Right lobe of liver (tissue), 6 donors: ENCODE measurements around the gene AKR7A2. TPM values are rescaled to one million over a fixed set of nuclear protein-coding genes. Genes with fewer than 3 reads are reported as not detected.

ENCODE experiments used
- ATAC-seq, 4 donors: fragments of 200-7000 bp; cut with Tn5 transposase; one replicate each; pipeline ENCODE4 v1.9.1; 2020; ENCODE audit warnings: mild to moderate bottlenecking in 4 of 4, moderate library complexity in 4 of 4
- DNase-seq, 3 donors: peaks; one replicate each; pipeline ENCODE4 v3.0.0-alpha.2; 2020
- H3K27ac ChIP-seq, 3 donors: fragments of 200-600 bp; one replicate each; pipeline ENCODE4 v1.8.0; 2022
- H3K27me3 ChIP-seq, 2 donors: fragments of 200-600 bp; one replicate each; pipeline ENCODE4 v1.8.0; 2022
- H3K36me3 ChIP-seq, 4 donors: fragments of 200-600 bp; sonication (generic) in 1 of 4; one replicate each; pipeline versions ENCODE4 v1.5.1 to v1.8.0; 2017 to 2022; ENCODE audit warnings: control low read depth in 1 of 4
- H3K4me1 ChIP-seq, 4 donors: fragments of 200-600 bp; sonication (generic) in 1 of 4; one replicate each; pipeline versions ENCODE4 v1.5.1 to v1.8.0; 2017 to 2022; ENCODE audit warnings: control low read depth in 1 of 4
- H3K4me3 ChIP-seq, 3 donors: fragments of 200-600 bp; one replicate each; pipeline ENCODE4 v1.8.0; 2022
- H3K9me3 ChIP-seq, 4 donors: fragments of 200-600 bp; sonication (generic) in 1 of 4; one replicate each; pipeline versions ENCODE4 v1.5.1 to v1.8.0; 2017 to 2022; ENCODE audit warnings: control low read depth in 1 of 4
- POLR2A ChIP-seq: fragments of 450-650 bp; IDR thresholded peaks from one replicate; pipeline ENCODE4 v1.6.1; 2017; ENCODE audit warnings: antibody characterized with exemption, mild to moderate bottlenecking
- WGBS: methylation state at CpG from one replicate; pipeline ENCODE4 v1.1.6; 2018; ENCODE audit warnings: low coverage, low lambda C conversion rate; ENCODE audit not compliant: insufficient coverage; ENCODE audit errors: missing lambda C conversion rate; 5-methylcytosine and 5-hydroxymethylcytosine counted together
- intact Hi-C, 2 donors: fragments of 100-400 bp; cut with DNase I; formaldehyde crosslinking; loops; one replicate each; pipeline versions ENCODE4 v1.11.2 to v1.14.1; 2022
- total RNA-seq, 6 experiments: library from RNA; depleted of rRNA in 2 of 6; stranded (reverse); fragments of >200 nt in 2 of 6; fragmentation: NEBNext Ultra II Directional in 3 of 6; extraction: Animal tissue kit (Norgen Biotek cat#: 25700) in 3 of 6; gene quantifications; one replicate each; pipeline versions ENCODE4 v1.1.0 to v1.2.4, GENCODE V29; 2016 to 2023
- TF ChIP-seq, protein P1 (sequence below), 4 donors: fragments of 200-600 bp in 3 of 4; fragments of 450-650 bp in 1 of 4; IDR thresholded peaks; one replicate each; pipeline versions ENCODE4 v1.5.1 to v1.8.0; 2016 to 2022; ENCODE audit warnings: antibody characterized with exemption in 4 of 4, mild to moderate bottlenecking in 2 of 4
- donor health status: DM: no; HTN: yes; CAD: no.
- donor health status: DM: no; HTN: no; CAD: no.
- donor health status: DM: no; HTN: no; CAD: no.
- donor health status: DM: no; HTN: yes; CAD: no.
- donor health status: DM: no; HTN: yes; CAD: no.

AKR7A2 gene
- total RNA-seq, 6 experiments from 2014 or later = 41.4 to 85.1 (median 51.2) TPM

DNA sequence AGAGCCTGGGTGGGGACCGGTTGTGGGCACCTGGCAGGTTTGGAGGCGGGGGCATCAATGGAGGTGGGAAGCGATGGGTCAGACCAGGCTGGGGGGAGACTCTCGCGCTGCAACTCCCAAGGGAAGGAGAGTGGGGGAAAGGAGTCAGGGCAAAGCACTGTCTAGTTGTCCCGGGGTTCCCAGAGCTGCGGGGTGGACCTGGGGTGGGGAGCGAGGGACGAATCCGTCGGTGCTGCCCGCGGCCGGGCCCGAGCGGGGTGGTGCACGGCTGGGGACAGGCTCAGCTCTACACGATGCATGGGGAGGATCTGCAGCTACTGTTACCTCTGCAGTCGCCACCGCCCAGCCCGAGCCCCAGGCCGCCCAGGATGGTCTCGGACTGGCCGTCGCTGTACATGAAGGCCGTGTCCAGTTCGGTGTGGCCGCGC is 427 bp downstream of the AKR7A2 start:
- ATAC-seq (peak in 2 of 4 donors; percentile 10 to 28), DNase-seq (peak in 1 of 3 donors; percentile 44)
- H3K4me3 ChIP-seq = peak overlapping the region; percentile 70 to 88 (median 87)
- no peak for TF ChIP-seq POLR2A
- TF ChIP-seq, protein P1, sequence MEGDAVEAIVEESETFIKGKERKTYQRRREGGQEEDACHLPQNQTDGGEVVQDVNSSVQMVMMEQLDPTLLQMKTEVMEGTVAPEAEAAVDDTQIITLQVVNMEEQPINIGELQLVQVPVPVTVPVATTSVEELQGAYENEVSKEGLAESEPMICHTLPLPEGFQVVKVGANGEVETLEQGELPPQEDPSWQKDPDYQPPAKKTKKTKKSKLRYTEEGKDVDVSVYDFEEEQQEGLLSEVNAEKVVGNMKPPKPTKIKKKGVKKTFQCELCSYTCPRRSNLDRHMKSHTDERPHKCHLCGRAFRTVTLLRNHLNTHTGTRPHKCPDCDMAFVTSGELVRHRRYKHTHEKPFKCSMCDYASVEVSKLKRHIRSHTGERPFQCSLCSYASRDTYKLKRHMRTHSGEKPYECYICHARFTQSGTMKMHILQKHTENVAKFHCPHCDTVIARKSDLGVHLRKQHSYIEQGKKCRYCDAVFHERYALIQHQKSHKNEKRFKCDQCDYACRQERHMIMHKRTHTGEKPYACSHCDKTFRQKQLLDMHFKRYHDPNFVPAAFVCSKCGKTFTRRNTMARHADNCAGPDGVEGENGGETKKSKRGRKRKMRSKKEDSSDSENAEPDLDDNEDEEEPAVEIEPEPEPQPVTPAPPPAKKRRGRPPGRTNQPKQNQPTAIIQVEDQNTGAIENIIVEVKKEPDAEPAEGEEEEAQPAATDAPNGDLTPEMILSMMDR (IDR thresholded peaks at IDR 0.05) = no peak
- H3K9me3 ChIP-seq = no peaks in the 10 kb centered on the region
- H3K27ac ChIP-seq = peak overlapping the region; percentile 15 to 83 (median 79)
- peaks cover 0 to 15% (median 6%) of the 10 kb centered on the region in 4 donors for H3K36me3 ChIP-seq
- 2% methylated on average over 5 of the region's 29 CpGs for WGBS
- intact Hi-C loops = no loop called here
- no peaks in the 10 kb centered on the region for H3K27me3 ChIP-seq
- H3K4me1 ChIP-seq = peaks cover 0 to 18% (median 7%) of the 10 kb centered on the region in 4 donors

DNA sequence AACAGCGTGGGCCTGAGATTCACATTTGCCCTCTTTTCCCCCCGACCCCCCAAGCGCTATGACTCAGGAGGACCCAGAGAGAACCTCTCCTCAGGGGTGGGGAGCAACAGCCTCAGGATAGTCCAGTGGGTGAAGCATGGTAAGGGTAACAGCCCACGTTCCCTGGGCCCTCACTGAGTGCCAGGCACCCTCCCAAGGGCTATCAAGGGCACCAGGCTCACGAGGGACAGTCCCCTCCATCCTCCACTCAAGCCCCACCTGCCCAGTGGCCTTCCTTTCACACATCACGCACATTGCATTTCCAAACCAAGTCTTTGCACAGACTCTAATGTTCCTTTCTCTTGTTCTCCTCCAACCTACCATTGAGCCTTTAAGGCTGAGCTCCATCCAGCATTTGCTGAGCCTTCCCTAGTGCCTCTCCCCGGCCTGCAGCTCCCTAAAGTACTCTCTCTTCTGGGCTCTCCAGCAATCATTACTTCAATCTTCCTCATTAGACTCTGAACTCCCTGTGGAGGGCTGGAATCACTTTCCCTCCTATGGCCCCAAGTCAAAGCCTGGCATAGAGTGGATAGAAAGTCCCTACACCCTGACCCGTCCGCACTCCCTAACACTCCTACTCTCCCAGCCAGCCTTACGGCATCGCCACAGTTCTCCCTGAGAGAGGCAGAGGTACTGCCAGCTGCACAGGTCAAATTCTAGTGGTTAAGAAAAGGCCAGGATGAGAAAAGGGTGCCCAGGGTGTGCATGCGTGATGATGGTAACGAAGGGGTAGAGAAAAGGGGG is 1.0 kb downstream of the AKR7A2 start:
- H3K36me3 ChIP-seq = peaks cover 0 to 18% (median 6%) of the 10 kb centered on the region in 4 donors
- no peak for TF ChIP-seq POLR2A
- TF ChIP-seq, protein P1 (IDR thresholded peaks at IDR 0.05) = no peak
- no peaks in the 10 kb centered on the region for H3K9me3 ChIP-seq
- H3K4me1 ChIP-seq = peaks cover 0 to 18% (median 7%) of the 10 kb centered on the region in 4 donors
- intact Hi-C loops = no loop called here
- H3K27me3 ChIP-seq = no peaks in the 10 kb centered on the region
- peak overlapping the region; percentile 70 to 88 (median 87) for H3K4me3 ChIP-seq
- DNase-seq (peak in 1 of 3 donors; percentile 50), ATAC-seq (peak in 3 of 4 donors; percentile 8 to 14 (median 12))
- no peak overlapping the region for H3K27ac ChIP-seq
- WGBS = 31% methylated on average over 10 of the region's 13 CpGs

DNA sequence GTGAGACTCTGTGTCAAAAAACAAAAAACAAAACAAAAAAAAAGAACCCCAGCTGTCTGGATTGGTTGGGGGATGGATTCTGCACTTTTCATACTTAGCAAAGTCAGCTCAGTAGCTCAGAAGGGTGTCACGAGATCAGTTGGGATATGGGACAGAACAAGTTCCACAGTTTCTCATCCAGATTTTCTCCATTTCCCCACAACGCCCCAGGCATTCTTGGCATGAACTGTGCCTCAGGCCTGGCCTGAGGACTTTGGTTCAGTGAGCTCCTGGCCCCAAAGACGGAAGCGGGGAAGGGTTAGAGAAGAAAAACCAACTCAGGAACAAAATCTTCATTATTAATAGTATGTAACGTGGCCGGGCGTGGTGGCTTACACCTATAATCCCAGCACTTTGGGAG is 1.9 kb downstream of the AKR7A2 start:
- H3K27me3 ChIP-seq = no peaks in the 10 kb centered on the region
- H3K9me3 ChIP-seq = no peaks in the 10 kb centered on the region
- 90% methylated on average over 5 of the region's 7 CpGs for WGBS
- DNase-seq (peak in 1 of 3 donors; percentile 42), ATAC-seq (no peak)
- H3K4me3 ChIP-seq = no peak overlapping the region
- H3K36me3 ChIP-seq = peaks cover 0 to 27% (median 11%) of the 10 kb centered on the region in 4 donors
- peaks cover 0 to 18% (median 7%) of the 10 kb centered on the region in 4 donors for H3K4me1 ChIP-seq
- H3K27ac ChIP-seq = no peak overlapping the region
- TF ChIP-seq POLR2A = no peak
- TF ChIP-seq, protein P1 (IDR thresholded peaks at IDR 0.05) = no peak
- intact Hi-C loops = no loop called here

DNA sequence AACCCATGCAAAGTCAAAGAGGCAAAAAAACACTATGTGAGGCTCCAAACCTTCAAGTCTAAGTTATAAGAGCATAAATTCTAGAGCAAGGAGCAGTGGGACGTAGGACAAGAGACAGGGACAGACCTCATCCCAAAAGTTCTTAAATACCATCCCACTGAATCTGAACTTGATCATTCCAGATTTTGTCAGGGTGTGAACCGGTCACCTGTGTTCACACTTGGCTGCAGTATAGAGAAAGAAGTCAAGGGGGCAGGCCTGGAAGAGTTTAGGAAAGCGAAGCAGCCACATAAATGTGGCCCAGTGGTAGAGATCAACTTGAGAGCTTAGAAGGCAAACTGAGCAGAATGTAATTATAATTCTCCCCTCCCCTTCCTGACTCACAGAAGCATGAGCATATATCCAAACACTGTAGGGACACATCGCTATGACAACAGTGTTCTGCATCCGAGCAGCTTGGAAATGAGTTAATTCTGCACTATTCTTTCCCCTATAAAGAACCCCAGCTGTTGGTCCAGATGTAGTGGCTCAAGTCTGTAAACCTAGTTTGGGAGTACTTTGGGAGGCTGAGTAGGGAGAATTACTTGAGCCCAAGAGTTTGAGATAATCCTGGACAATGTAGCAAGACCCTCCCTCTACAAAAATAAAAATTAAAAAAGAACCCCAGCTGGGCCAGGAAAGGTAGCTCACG is 2.7 kb downstream of the AKR7A2 start:
- ATAC-seq = no peak
- intact Hi-C loops = no loop called here

More for the DNA sequence above, 2.7 kb downstream of the AKR7A2 start:
- WGBS = 78% methylated on average over 5 of the region's 6 CpGs
- no peak for TF ChIP-seq POLR2A
- TF ChIP-seq, protein P1 (IDR thresholded peaks at IDR 0.05) = no peak
- no peak for DNase-seq
- no peak overlapping the region for H3K27ac ChIP-seq
- no peaks in the 10 kb centered on the region for H3K9me3 ChIP-seq
- H3K36me3 ChIP-seq = peaks cover 0 to 34% (median 14%) of the 10 kb centered on the region in 4 donors
- peaks cover 0 to 18% (median 7%) of the 10 kb centered on the region in 4 donors for H3K4me1 ChIP-seq
- no peaks in the 10 kb centered on the region for H3K27me3 ChIP-seq
- H3K4me3 ChIP-seq = no peak overlapping the region
